ENCODE measurements around the gene CCDC188. TPM values are rescaled to one million over a fixed set of nuclear protein-coding genes. Genes with fewer than 3 reads are reported as not detected.

Gene CCDC188
- total RNA-seq, 1 experiment from 2014 or later, result not detected

GRCh38 chr22:20178075-20178914, 27.4 kb upstream of the CCDC188 start:
- H3K27me3 ChIP-seq (replicated peaks; ENCODE audit: insufficient read depth, low read depth, low read length, poor library complexity), result no peaks in the 10 kb centered on the region
- H3K9me3 ChIP-seq (ENCODE audit: low read depth, low read length, poor library complexity, severe bottlenecking), result no peaks in the 10 kb centered on the region
- intact Hi-C loops (cut with micrococcal nuclease; ENCODE audit: unreplicated experiment), result no loop called here
- H3K4me3 ChIP-seq (ENCODE audit: low read depth, low read length, poor library complexity, severe bottlenecking), result no peak overlapping the region
- no peak for TF ChIP-seq EZH2 (IDR thresholded peaks at IDR 0.05; ENCODE audit: borderline replicate concordance, low read depth, low read length, poor library complexity, severe bottlenecking)
- TF ChIP-seq, protein P1, sequence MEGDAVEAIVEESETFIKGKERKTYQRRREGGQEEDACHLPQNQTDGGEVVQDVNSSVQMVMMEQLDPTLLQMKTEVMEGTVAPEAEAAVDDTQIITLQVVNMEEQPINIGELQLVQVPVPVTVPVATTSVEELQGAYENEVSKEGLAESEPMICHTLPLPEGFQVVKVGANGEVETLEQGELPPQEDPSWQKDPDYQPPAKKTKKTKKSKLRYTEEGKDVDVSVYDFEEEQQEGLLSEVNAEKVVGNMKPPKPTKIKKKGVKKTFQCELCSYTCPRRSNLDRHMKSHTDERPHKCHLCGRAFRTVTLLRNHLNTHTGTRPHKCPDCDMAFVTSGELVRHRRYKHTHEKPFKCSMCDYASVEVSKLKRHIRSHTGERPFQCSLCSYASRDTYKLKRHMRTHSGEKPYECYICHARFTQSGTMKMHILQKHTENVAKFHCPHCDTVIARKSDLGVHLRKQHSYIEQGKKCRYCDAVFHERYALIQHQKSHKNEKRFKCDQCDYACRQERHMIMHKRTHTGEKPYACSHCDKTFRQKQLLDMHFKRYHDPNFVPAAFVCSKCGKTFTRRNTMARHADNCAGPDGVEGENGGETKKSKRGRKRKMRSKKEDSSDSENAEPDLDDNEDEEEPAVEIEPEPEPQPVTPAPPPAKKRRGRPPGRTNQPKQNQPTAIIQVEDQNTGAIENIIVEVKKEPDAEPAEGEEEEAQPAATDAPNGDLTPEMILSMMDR (conservative IDR thresholded peaks at IDR 0.05; ENCODE audit: low read depth, low read length), result no peak
- H3K4me1 ChIP-seq (ENCODE audit: insufficient read depth, low read length, poor library complexity, severe bottlenecking), result no peaks in the 10 kb centered on the region
- BruUV-seq (replicated peaks), result no TSS peak
- POLR2A ChIA-PET (ENCODE audit: low non-redundant PET), result no interaction called here
- no peak overlapping the region for H3K27ac ChIP-seq (ENCODE audit: low read depth, low read length, poor library complexity, severe bottlenecking)
- CTCF ChIA-PET, result interaction anchor here (0.6 kb wide), 1 partner anchor 12 kb away, joined by 3 read pairs; no protein-coding TSS in a partner anchor
- DNase-seq (ENCODE audit: low spot score), result no peak
- no peaks in the 10 kb centered on the region for H3K36me3 ChIP-seq (ENCODE audit: insufficient read depth, low read length, poor library complexity, severe bottlenecking)

GRCh38 chr22:20177217-20177911, 26.5 kb upstream of the CCDC188 start:
- intact Hi-C loops (cut with micrococcal nuclease; ENCODE audit: unreplicated experiment), result no loop called here
- no peaks in the 10 kb centered on the region for H3K9me3 ChIP-seq (ENCODE audit: low read depth, low read length, poor library complexity, severe bottlenecking)
- H3K4me1 ChIP-seq (ENCODE audit: insufficient read depth, low read length, poor library complexity, severe bottlenecking), result no peaks in the 10 kb centered on the region
- H3K36me3 ChIP-seq (ENCODE audit: insufficient read depth, low read length, poor library complexity, severe bottlenecking), result no peaks in the 10 kb centered on the region
- H3K4me3 ChIP-seq (ENCODE audit: low read depth, low read length, poor library complexity, severe bottlenecking), result no peak overlapping the region
- no peak for DNase-seq (ENCODE audit: low spot score)
- no peak for TF ChIP-seq EZH2 (IDR thresholded peaks at IDR 0.05; ENCODE audit: borderline replicate concordance, low read depth, low read length, poor library complexity, severe bottlenecking)
- BruUV-seq (replicated peaks), result no TSS peak
- H3K27me3 ChIP-seq (replicated peaks; ENCODE audit: insufficient read depth, low read depth, low read length, poor library complexity), result no peaks in the 10 kb centered on the region
- H3K27ac ChIP-seq (ENCODE audit: low read depth, low read length, poor library complexity, severe bottlenecking), result no peak overlapping the region
- ChIA-PET CTCF (no interaction called here), POLR2A (ENCODE audit: low non-redundant PET) (no interaction called here)

DNA sequence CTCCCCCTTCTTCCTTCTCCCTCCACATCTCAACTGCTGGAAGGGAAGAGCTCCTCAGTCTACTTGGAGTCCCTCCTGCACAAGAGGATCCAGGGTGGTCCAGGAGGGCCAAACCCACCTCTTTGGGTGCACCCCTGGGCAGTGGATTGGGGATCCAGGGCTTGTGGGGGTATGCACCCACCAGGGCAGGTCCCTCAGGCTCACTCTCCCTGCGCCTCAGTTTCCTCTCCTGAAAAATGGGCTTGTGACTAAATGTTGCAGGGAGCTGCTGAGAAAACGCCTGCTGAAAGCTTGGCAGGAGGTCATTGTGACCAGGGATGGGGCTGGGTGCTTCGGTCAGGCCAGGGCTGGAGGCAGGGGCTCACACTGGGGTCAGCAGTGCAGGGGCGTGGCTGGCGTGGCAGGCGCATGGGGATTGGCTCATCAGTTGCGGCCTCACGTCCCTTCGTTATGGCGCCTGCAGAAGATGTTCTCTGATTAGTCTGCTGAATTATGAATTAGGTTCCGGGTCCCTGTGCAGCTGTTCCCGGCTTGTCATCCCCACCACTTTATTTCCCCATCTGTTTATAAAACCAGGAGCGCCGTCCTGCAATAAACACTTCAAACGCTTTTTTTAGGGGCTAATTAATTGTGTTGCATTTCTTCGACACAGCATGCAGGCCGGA, 25.7 kb upstream of the CCDC188 start:
- BruUV-seq (replicated peaks), result no TSS peak
- Histone ChIP-seq H3K4me3 (ENCODE audit: low read depth, low read length, poor library complexity, severe bottlenecking) (no peak overlapping the region), H3K9me3 (ENCODE audit: low read depth, low read length, poor library complexity, severe bottlenecking) (no peaks in the 10 kb centered on the region), H3K36me3 (ENCODE audit: insufficient read depth, low read length, poor library complexity, severe bottlenecking) (no peaks in the 10 kb centered on the region), H3K27me3 (replicated peaks; ENCODE audit: insufficient read depth, low read depth, low read length, poor library complexity) (no peaks in the 10 kb centered on the region), H3K27ac (ENCODE audit: low read depth, low read length, poor library complexity, severe bottlenecking) (no peak overlapping the region), H3K4me1 (ENCODE audit: insufficient read depth, low read length, poor library complexity, severe bottlenecking) (no peaks in the 10 kb centered on the region)
- ChIA-PET POLR2A (ENCODE audit: low non-redundant PET) (no interaction called here), CTCF (no interaction called here)
- intact Hi-C loops (cut with micrococcal nuclease; ENCODE audit: unreplicated experiment), result no loop called here
- TF ChIP-seq, protein P1 (conservative IDR thresholded peaks at IDR 0.05; ENCODE audit: low read depth, low read length), result no peak
- no peak for TF ChIP-seq EZH2 (IDR thresholded peaks at IDR 0.05; ENCODE audit: borderline replicate concordance, low read depth, low read length, poor library complexity, severe bottlenecking)
- DNase-seq (ENCODE audit: low spot score), result no peak

All from A673 (cell line).